Astrocyte (in vitro differentiated cells and primary cell): ENCODE results near the gene B3GNT9. TPM values are rescaled to one million over a fixed set of nuclear protein-coding genes. Genes with fewer than 3 reads are reported as not detected.

Experiments
- DNase-seq: peaks from one replicate; pipeline ENCODE4 v3.0.0-alpha.2; 2010; ENCODE audit warnings: low read depth
- FAIRE-seq: peaks from 2 replicates; lab custom pipeline; 2011; peaks lifted over from hg19 to GRCh38; lab: Jason Lieb, UNC
- H2AFZ ChIP-seq: 2 replicates; pipeline ENCODE4 v1.6.0; 2012; ENCODE audit warnings: low read depth, low read length, inconsistent platforms
- H3K27ac ChIP-seq: 2 replicates; pipeline ENCODE4 v1.5.1; 2011; ENCODE audit warnings: low read depth, low read length, inconsistent platforms
- H3K27me3 ChIP-seq: 2 replicates; pipeline ENCODE4 v1.6.0; 2011; ENCODE audit warnings: low read length, inconsistent platforms; ENCODE audit not compliant: insufficient read depth
- H3K36me3 ChIP-seq: 2 replicates; pipeline ENCODE4 v1.5.1; 2011; ENCODE audit warnings: low read length, inconsistent platforms; ENCODE audit not compliant: insufficient read depth
- H3K4me1 ChIP-seq: 2 replicates; pipeline ENCODE4 v1.5.1; 2011; ENCODE audit warnings: low read length, inconsistent platforms; ENCODE audit not compliant: insufficient read depth
- H3K4me2 ChIP-seq: 2 replicates; pipeline ENCODE4 v1.6.0; 2012; ENCODE audit warnings: low read length, inconsistent platforms
- H3K4me3 ChIP-seq: 2 replicates; pipeline ENCODE4 v1.5.1; 2011; ENCODE audit warnings: low read depth, mild to moderate bottlenecking, low read length, inconsistent platforms; ENCODE audit not compliant: insufficient read depth
- H3K79me2 ChIP-seq: 2 replicates; pipeline ENCODE4 v1.6.0; 2012; ENCODE audit warnings: mild to moderate bottlenecking, low read length, inconsistent platforms; ENCODE audit not compliant: insufficient read depth
- H3K9ac ChIP-seq: 2 replicates; pipeline ENCODE4 v1.6.0; 2012; ENCODE audit warnings: mild to moderate bottlenecking, low read length, inconsistent platforms
- H3K9me3 ChIP-seq: 2 replicates; pipeline ENCODE4 v1.5.1; 2012; ENCODE audit warnings: low read depth, mild to moderate bottlenecking, low read length, inconsistent platforms; ENCODE audit not compliant: insufficient read depth
- H4K20me1 ChIP-seq: 2 replicates; pipeline ENCODE4 v1.6.0; 2012; ENCODE audit warnings: low read length, inconsistent platforms; ENCODE audit not compliant: insufficient read depth
- H3K27ac Mint-ChIP-seq: one replicate; pipeline ENCODE4 v1.8.0; 2021; ENCODE audit warnings: mild to moderate bottlenecking, mixed read lengths; ENCODE audit not compliant: unreplicated experiment
- H3K27me3 Mint-ChIP-seq: one replicate; pipeline ENCODE4 v1.8.0; 2021; ENCODE audit warnings: low read depth, mixed read lengths; ENCODE audit not compliant: unreplicated experiment
- H3K36me3 Mint-ChIP-seq: one replicate; pipeline ENCODE4 v1.8.0; 2021; ENCODE audit warnings: low read depth, mixed read lengths; ENCODE audit not compliant: unreplicated experiment
- H3K4me1 Mint-ChIP-seq: one replicate; pipeline ENCODE4 v1.8.0; 2021; ENCODE audit warnings: low read depth, mixed read lengths; ENCODE audit not compliant: unreplicated experiment
- H3K4me3 Mint-ChIP-seq: one replicate; pipeline ENCODE4 v1.8.0; 2021; ENCODE audit warnings: mild to moderate bottlenecking, moderate library complexity, mixed read lengths; ENCODE audit not compliant: unreplicated experiment
- H3K9me3 Mint-ChIP-seq: one replicate; pipeline ENCODE4 v1.8.0; 2021; ENCODE audit warnings: mild to moderate bottlenecking, mixed read lengths; ENCODE audit not compliant: unreplicated experiment
- EZH2 ChIP-seq: IDR thresholded peaks from 2 replicates; pipeline ENCODE4 v1.6.1; 2012; ENCODE audit warnings: mild to moderate bottlenecking, low read length, inconsistent platforms; ENCODE audit not compliant: insufficient read depth
- total RNA-seq: library from RNA; stranded (reverse); gene quantifications from 2 replicates; pipeline ENCODE4 v1.2.1, GENCODE V29; 2021
- TF ChIP-seq, protein P1 (sequence below): IDR thresholded peaks from 2 replicates; pipeline ENCODE4 v1.5.1; 2011; ENCODE audit warnings: low read depth, mild to moderate bottlenecking, inconsistent platforms, low read length, moderate library complexity; ENCODE audit not compliant: insufficient read depth

Gene B3GNT9
- total RNA-seq, 1 donor from 2014 or later = 7.6 TPM

DNA sequence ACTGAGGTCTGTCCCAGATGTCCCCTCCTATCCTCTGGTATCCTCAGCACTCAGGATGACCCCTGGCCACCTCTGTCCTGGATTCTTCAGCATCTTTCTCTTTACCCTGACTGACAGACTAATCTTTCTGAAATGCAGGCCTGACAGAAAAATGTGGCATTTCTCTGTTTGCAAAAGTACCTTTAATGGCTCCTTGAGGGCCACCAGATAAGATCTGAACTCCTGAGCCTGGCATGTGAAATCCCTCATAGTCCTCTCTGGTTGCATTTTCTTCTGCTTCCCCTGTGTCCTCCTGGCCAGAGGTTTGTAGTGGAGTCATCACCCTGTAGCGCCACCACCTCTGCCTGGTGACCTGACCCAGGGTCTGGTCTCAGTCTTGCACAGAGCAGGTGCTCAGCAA lies 46.1 kb upstream of the B3GNT9 start:
- H3K4me3 Mint-ChIP-seq = no peak overlapping the region
- H3K27ac ChIP-seq = no peak overlapping the region
- H2AFZ ChIP-seq = no peak overlapping the region
- peaks cover 16% of the 10 kb centered on the region for H3K4me1 Mint-ChIP-seq
- H3K27me3 ChIP-seq = no peaks in the 10 kb centered on the region
- H3K79me2 ChIP-seq = peaks cover 40% of the 10 kb centered on the region
- peaks cover 66% of the 10 kb centered on the region for H4K20me1 ChIP-seq
- H3K36me3 ChIP-seq = peaks cover 35% of the 10 kb centered on the region
- TF ChIP-seq EZH2 = no peak
- TF ChIP-seq, protein P1, sequence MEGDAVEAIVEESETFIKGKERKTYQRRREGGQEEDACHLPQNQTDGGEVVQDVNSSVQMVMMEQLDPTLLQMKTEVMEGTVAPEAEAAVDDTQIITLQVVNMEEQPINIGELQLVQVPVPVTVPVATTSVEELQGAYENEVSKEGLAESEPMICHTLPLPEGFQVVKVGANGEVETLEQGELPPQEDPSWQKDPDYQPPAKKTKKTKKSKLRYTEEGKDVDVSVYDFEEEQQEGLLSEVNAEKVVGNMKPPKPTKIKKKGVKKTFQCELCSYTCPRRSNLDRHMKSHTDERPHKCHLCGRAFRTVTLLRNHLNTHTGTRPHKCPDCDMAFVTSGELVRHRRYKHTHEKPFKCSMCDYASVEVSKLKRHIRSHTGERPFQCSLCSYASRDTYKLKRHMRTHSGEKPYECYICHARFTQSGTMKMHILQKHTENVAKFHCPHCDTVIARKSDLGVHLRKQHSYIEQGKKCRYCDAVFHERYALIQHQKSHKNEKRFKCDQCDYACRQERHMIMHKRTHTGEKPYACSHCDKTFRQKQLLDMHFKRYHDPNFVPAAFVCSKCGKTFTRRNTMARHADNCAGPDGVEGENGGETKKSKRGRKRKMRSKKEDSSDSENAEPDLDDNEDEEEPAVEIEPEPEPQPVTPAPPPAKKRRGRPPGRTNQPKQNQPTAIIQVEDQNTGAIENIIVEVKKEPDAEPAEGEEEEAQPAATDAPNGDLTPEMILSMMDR = no peak
- H3K27ac Mint-ChIP-seq = no peak overlapping the region
- H3K4me3 ChIP-seq = no peak overlapping the region
- H3K9me3 Mint-ChIP-seq = no peaks in the 10 kb centered on the region
- peaks cover 15% of the 10 kb centered on the region for H3K4me1 ChIP-seq
- DNase-seq = no peak
- H3K4me2 ChIP-seq = no peak overlapping the region
- no peaks in the 10 kb centered on the region for H3K9me3 ChIP-seq
- no peak for FAIRE-seq
- no peak overlapping the region for H3K9ac ChIP-seq
- peaks cover 22% of the 10 kb centered on the region for H3K36me3 Mint-ChIP-seq
- no peaks in the 10 kb centered on the region for H3K27me3 Mint-ChIP-seq

GRCh38 chr16:67195676-67196075 lies 44.9 kb upstream of the B3GNT9 start:
- Histone ChIP-seq H3K9ac (no peak overlapping the region), H3K4me2 (no peak overlapping the region), H3K36me3 (peaks cover 35% of the 10 kb centered on the region), H3K27ac (no peak overlapping the region), H3K4me1 (peaks cover 15% of the 10 kb centered on the region), H2AFZ (no peak overlapping the region), H3K79me2 (peaks cover 40% of the 10 kb centered on the region), H4K20me1 (peaks cover 66% of the 10 kb centered on the region), H3K27me3 (no peaks in the 10 kb centered on the region), H3K9me3 (no peaks in the 10 kb centered on the region), H3K4me3 (no peak overlapping the region)
- Mint-ChIP-seq H3K4me1 (peaks cover 16% of the 10 kb centered on the region), H3K27me3 (no peaks in the 10 kb centered on the region), H3K4me3 (peak overlapping the region; percentile 5), H3K36me3 (peaks cover 22% of the 10 kb centered on the region), H3K27ac (no peak overlapping the region), H3K9me3 (no peaks in the 10 kb centered on the region)
- FAIRE-seq (no peak), DNase-seq (no peak)
- TF ChIP-seq EZH2 = no peak
- TF ChIP-seq, protein P1 = no peak

DNA sequence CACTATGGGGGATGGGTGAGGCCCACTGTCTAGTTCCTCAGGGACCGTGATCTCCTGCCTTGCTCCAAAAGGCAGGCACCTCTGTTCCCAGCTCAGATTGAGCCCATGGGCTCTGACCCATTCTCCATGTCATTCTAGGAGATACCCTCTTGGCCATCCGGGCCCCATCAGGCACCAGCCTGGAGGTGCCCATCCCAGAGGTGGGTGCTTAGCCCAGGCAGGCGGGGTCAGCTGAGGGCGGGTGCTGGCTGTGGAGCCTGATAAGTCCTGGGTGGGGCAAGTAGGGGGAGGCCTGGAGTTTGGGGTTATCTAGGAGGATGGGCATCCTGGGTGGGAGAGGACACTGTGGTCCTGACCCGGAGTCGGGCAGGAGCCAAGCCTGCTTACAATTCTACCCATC lies 43.5 kb upstream of the B3GNT9 start:
- H3K27me3 ChIP-seq = no peaks in the 10 kb centered on the region
- H2AFZ ChIP-seq = no peak overlapping the region
- H3K9me3 ChIP-seq = no peaks in the 10 kb centered on the region
- peaks cover 60% of the 10 kb centered on the region for H4K20me1 ChIP-seq
- H3K36me3 ChIP-seq = peaks cover 35% of the 10 kb centered on the region
- peaks cover 15% of the 10 kb centered on the region for H3K4me1 ChIP-seq
- Mint-ChIP-seq H3K27ac (no peak overlapping the region), H3K9me3 (no peaks in the 10 kb centered on the region), H3K4me3 (peak overlapping the region; percentile 93), H3K4me1 (peaks cover 16% of the 10 kb centered on the region), H3K36me3 (peaks cover 22% of the 10 kb centered on the region), H3K27me3 (no peaks in the 10 kb centered on the region)
- no peak overlapping the region for H3K4me3 ChIP-seq
- TF ChIP-seq, protein P1 = no peak
- TF ChIP-seq EZH2 = no peak
- no peak overlapping the region for H3K27ac ChIP-seq
- peaks cover 40% of the 10 kb centered on the region for H3K79me2 ChIP-seq
- H3K9ac ChIP-seq = peak overlapping the region; percentile 93
- no peak for DNase-seq
- no peak for FAIRE-seq
- H3K4me2 ChIP-seq = peak overlapping the region; percentile 95
